HL-60/S4 (cell line): ENCODE data around the gene CYP17A1.

ENCODE experiments used
- in situ Hi-C: fragments of 300-500 bp; cut with MboI; formaldehyde crosslinking; loops from 2 replicates; pipeline ENCODE4 v1.14.3; 2022; ENCODE audit warnings: low sequenced_read_pairs

The CYP17A1 gene

GRCh38 chr10:102838276-102838927, 1.2 kb upstream of the CYP17A1 start:
- in situ Hi-C loops, result loop anchor here (10.0 kb wide), 1 partner anchor 406 kb away; the partner anchor contains the start of gene RPEL1

- in situ Hi-C loops, result loop anchor here (10.0 kb wide), 1 partner anchor 410 kb away; the partner anchor contains the start of gene RPEL1
Observed at GRCh38 chr10:102835007-102835482, 2.2 kb downstream of the CYP17A1 start.

GRCh38 chr10:102834143-102834542, 3.1 kb downstream of the CYP17A1 start:
- in situ Hi-C loops, result loop anchor here (5.0 to 10.0 kb wide), 2 partner anchors 63 to 411 kb away; partner anchors contain the start of gene RPEL1

GRCh38 chr10:102832987-102833386, 4.2 kb downstream of the CYP17A1 start:
- in situ Hi-C loops, result loop anchor here (5.0 to 10.0 kb wide), 2 partner anchors 64 to 412 kb away; partner anchors contain the start of gene RPEL1

- in situ Hi-C loops, result loop anchor here (5.0 to 10.0 kb wide), 2 partner anchors 65 to 413 kb away; partner anchors contain the start of gene RPEL1
Observed at GRCh38 chr10:102832248-102832647, 5.0 kb downstream of the CYP17A1 start.

- in situ Hi-C loops, result loop anchor here (5.0 to 10.0 kb wide), 2 partner anchors 66 to 413 kb away; partner anchors contain the start of gene RPEL1
Observed at GRCh38 chr10:102831322-102832071, 5.7 kb downstream of the CYP17A1 start.

- in situ Hi-C loops, result no loop called here
Observed at GRCh38 chr10:102827597-102827975, 9.6 kb downstream of the CYP17A1 start.

GRCh38 chr10:102826148-102826796, 10.9 kb downstream of the CYP17A1 start:
- in situ Hi-C loops, result no loop called here

GRCh38 chr10:102824664-102825063, 12.5 kb downstream of the CYP17A1 start:
- in situ Hi-C loops, result loop anchor here (5.0 kb wide), 1 partner anchor 82 kb away; the partner anchor contains the start of gene WBP1L

GRCh38 chr10:102822222-102822621, 15.0 kb downstream of the CYP17A1 start:
- in situ Hi-C loops, result loop anchor here (5.0 kb wide), 1 partner anchor 80 kb away; the partner anchor contains the start of gene WBP1L

GRCh38 chr10:102820008-102820407, 17.2 kb downstream of the CYP17A1 start:
- in situ Hi-C loops, result loop anchor here (5.0 kb wide), 1 partner anchor 78 kb away; the partner anchor contains the start of gene WBP1L

- in situ Hi-C loops, result no loop called here
Observed at GRCh38 chr10:102819054-102819453, 18.2 kb downstream of the CYP17A1 start.

GRCh38 chr10:102817175-102817574, 20.0 kb downstream of the CYP17A1 start:
- in situ Hi-C loops, result no loop called here

GRCh38 chr10:102815790-102816549, 21.2 kb downstream of the CYP17A1 start:
- in situ Hi-C loops, result no loop called here

- in situ Hi-C loops, result no loop called here
Observed at GRCh38 chr10:102814873-102815661, 22.1 kb downstream of the CYP17A1 start.

- in situ Hi-C loops, result no loop called here
Observed at GRCh38 chr10:102814453-102814871, 22.8 kb downstream of the CYP17A1 start.

GRCh38 chr10:102813734-102814452, 23.3 kb downstream of the CYP17A1 start:
- in situ Hi-C loops, result no loop called here

GRCh38 chr10:102813017-102813541, 24.1 kb downstream of the CYP17A1 start:
- in situ Hi-C loops, result no loop called here
